ENCODE results near the gene STAG3.
A peak's percentile ranks its signal among the peaks of the same experiment; 100 is the strongest.

The STAG3 gene

GRCh38 chr7:100159099-100159623 is 18.6 kb upstream of the STAG3 start:
- DNase-seq (ENCODE audit: low spot score): no peak

GRCh38 chr7:100160067-100160466 is 17.7 kb upstream of the STAG3 start:
- in situ Hi-C loops (cut with MboI; ENCODE audit: low sequenced_read_pairs, unreplicated experiment): no loop called here
- no peak for TF ChIP-seq CTCF (IDR thresholded peaks at IDR 0.05; ENCODE audit: borderline replicate concordance, control extremely low read depth, extremely low read depth, insufficient read depth, missing control alignments)
- no peak for DNase-seq (ENCODE audit: low spot score)

More at GRCh38 chr7:100159099-100159623, 18.6 kb upstream of the STAG3 start:
- in situ Hi-C loops (cut with MboI; ENCODE audit: low sequenced_read_pairs, unreplicated experiment): no loop called here
- TF ChIP-seq CTCF (IDR thresholded peaks at IDR 0.05; ENCODE audit: borderline replicate concordance, control extremely low read depth, extremely low read depth, insufficient read depth, missing control alignments): no peak

GRCh38 chr7:100163006-100163531 is 14.6 kb upstream of the STAG3 start:
- in situ Hi-C loops (cut with MboI; ENCODE audit: low sequenced_read_pairs, unreplicated experiment): no loop called here
- DNase-seq (ENCODE audit: low spot score): peak; percentile 16

GRCh38 chr7:100163871-100164270 is 13.8 kb upstream of the STAG3 start:
- DNase-seq (ENCODE audit: low spot score): no peak
- in situ Hi-C loops (cut with MboI; ENCODE audit: low sequenced_read_pairs, unreplicated experiment): no loop called here

More at GRCh38 chr7:100163006-100163531, 14.6 kb upstream of the STAG3 start:
- TF ChIP-seq CTCF (IDR thresholded peaks at IDR 0.05; ENCODE audit: borderline replicate concordance, control extremely low read depth, extremely low read depth, insufficient read depth, missing control alignments): no peak

GRCh38 chr7:100166317-100166940 is 11.3 kb upstream of the STAG3 start:
- in situ Hi-C loops (cut with MboI; ENCODE audit: low sequenced_read_pairs, unreplicated experiment): no loop called here
- peak; percentile 12 for DNase-seq (ENCODE audit: low spot score)
- TF ChIP-seq CTCF (IDR thresholded peaks at IDR 0.05; ENCODE audit: borderline replicate concordance, control extremely low read depth, extremely low read depth, insufficient read depth, missing control alignments): no peak

More at GRCh38 chr7:100163871-100164270, 13.8 kb upstream of the STAG3 start:
- no peak for TF ChIP-seq CTCF (IDR thresholded peaks at IDR 0.05; ENCODE audit: borderline replicate concordance, control extremely low read depth, extremely low read depth, insufficient read depth, missing control alignments)

- in situ Hi-C loops (cut with MboI; ENCODE audit: low sequenced_read_pairs, unreplicated experiment): no loop called here
- no peak for TF ChIP-seq CTCF (IDR thresholded peaks at IDR 0.05; ENCODE audit: borderline replicate concordance, control extremely low read depth, extremely low read depth, insufficient read depth, missing control alignments)
- peak; percentile 46 for DNase-seq (ENCODE audit: low spot score)
Observed at GRCh38 chr7:100166970-100167911, 10.5 kb upstream of the STAG3 start.
